Measurements from ENCODE around the gene NEK2. TPM values are rescaled to one million over a fixed set of nuclear protein-coding genes. Genes with fewer than 3 reads are reported as not detected.

The NEK2 gene
- total and polyA plus RNA-seq, 2 of the 13 experiments (the other 11 are each of a cell fraction or from before 2014, with no cell fraction given) = 10.9 to 40.8 TPM

- TF ChIP-seq, protein P1, sequence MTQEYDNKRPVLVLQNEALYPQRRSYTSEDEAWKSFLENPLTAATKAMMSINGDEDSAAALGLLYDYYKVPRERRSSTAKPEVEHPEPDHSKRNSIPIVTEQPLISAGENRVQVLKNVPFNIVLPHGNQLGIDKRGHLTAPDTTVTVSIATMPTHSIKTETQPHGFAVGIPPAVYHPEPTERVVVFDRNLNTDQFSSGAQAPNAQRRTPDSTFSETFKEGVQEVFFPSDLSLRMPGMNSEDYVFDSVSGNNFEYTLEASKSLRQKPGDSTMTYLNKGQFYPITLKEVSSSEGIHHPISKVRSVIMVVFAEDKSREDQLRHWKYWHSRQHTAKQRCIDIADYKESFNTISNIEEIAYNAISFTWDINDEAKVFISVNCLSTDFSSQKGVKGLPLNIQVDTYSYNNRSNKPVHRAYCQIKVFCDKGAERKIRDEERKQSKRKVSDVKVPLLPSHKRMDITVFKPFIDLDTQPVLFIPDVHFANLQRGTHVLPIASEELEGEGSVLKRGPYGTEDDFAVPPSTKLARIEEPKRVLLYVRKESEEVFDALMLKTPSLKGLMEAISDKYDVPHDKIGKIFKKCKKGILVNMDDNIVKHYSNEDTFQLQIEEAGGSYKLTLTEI (CRISPR knock-in tag; conservative IDR thresholded peaks at IDR 0.05) = no peak
- TF ChIP-seq ZNF234 (CRISPR knock-in tag; conservative IDR thresholded peaks at IDR 0.05) (no peak), CBX5 (CRISPR knock-in tag; IDR thresholded peaks at IDR 0.05; ENCODE audit: borderline replicate concordance) (peak; percentile 90; the same call in 1 of the 2 replicates), THAP8 (CRISPR knock-in tag; IDR thresholded peaks at IDR 0.05; ENCODE audit: borderline replicate concordance) (no peak), ZNF503 (CRISPR knock-in tag; IDR thresholded peaks at IDR 0.05) (peak; percentile 71; the same call in 1 of the 2 replicates), ELK4 (CRISPR knock-in tag; IDR thresholded peaks at IDR 0.05; ENCODE audit: borderline replicate concordance) (no peak), NBN (conservative IDR thresholded peaks at IDR 0.05) (no peak), HHEX (CRISPR knock-in tag; IDR thresholded peaks at IDR 0.05) (peak; percentile 85), FOXP1 (IDR thresholded peaks at IDR 0.05) (no peak), FOXP1 (CRISPR knock-in tag; IDR thresholded peaks at IDR 0.05) (peak; percentile 92), ZKSCAN8 (CRISPR knock-in tag; IDR thresholded peaks at IDR 0.05; ENCODE audit: borderline replicate concordance) (peak; percentile 69; the same call in 1 of the 2 replicates), DNMT1 (CRISPR knock-in tag; IDR thresholded peaks at IDR 0.05) (no peak), SMARCC2 (IDR thresholded peaks at IDR 0.05) (no peak), ZNF567 (CRISPR knock-in tag; IDR thresholded peaks at IDR 0.05; ENCODE audit: borderline replicate concordance) (peak; percentile 80; the same call in 1 of the 2 replicates), SAFB2 (CRISPR knock-in tag; IDR thresholded peaks at IDR 0.05; ENCODE audit: borderline replicate concordance, low read depth) (no peak; the same call in 1 of the 2 replicates), EZH2 (conservative IDR thresholded peaks at IDR 0.05; ENCODE audit: low read depth, low read length) (no peak), SOX13 (IDR thresholded peaks at IDR 0.05) (no peak; the same call in none of the 2 replicates), SOX13 (CRISPR knock-in tag; conservative IDR thresholded peaks at IDR 0.05 in 1 of 2, IDR thresholded peaks at IDR 0.05 in 1 of 2) (peak in 1 of 2 experiments; percentile 93; a peak in 2 of 4 replicates), POLR2A (IDR thresholded peaks at IDR 0.05; ENCODE audit: insufficient read depth in 1 of 2, low read depth in 2 of 2, low read length in 2 of 2) (no peak), ZNF20 (CRISPR knock-in tag; IDR thresholded peaks at IDR 0.05) (no peak), CBFB (CRISPR knock-in tag; IDR thresholded peaks at IDR 0.05) (peak; percentile 100), ELF3 (CRISPR knock-in tag; IDR thresholded peaks at IDR 0.05) (peak; percentile 84), HMG20A (CRISPR knock-in tag; IDR thresholded peaks at IDR 0.05; ENCODE audit: borderline replicate concordance) (peak; percentile 98), GATA4 (IDR thresholded peaks at IDR 0.05; ENCODE audit: borderline replicate concordance, low read depth) (peak; percentile 83; the same call in 1 of the 2 replicates), ZNF775 (CRISPR knock-in tag; IDR thresholded peaks at IDR 0.05; ENCODE audit: borderline replicate concordance) (no peak), ZNF383 (CRISPR knock-in tag; IDR thresholded peaks at IDR 0.05; ENCODE audit: borderline replicate concordance) (no peak)
Observed at GRCh38 chr1:211643324-211644212, 31.9 kb downstream of the NEK2 start (continued).

All from HepG2 (cell line).